ENCODE measurements around the gene SUN5. TPM values are rescaled to one million over a fixed set of nuclear protein-coding genes. Genes with fewer than 3 reads are reported as not detected.

SUN5 gene
- total and polyA plus RNA-seq, 2 donors (not counting 1 experiment from before 2014, with no cell fraction given), result not detected

DNA sequence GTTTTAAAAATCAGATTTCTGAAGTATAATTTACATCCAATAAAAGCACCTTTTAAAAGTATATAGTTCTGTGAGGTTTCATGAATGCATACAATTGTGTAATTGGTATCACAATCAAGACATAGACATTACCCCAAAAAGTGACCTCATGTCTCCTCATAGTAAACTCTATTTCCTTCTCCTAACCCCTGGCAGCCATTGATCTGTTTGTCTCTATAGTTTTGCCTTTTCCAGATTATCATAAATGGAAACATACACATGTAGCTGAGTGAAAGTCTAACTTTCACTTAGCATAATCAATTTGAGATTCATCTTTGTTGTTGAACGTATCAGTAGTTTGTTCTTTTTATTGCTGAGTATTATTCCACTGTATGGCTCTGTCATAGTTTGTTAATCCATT lies 57.6 kb downstream of the SUN5 start:
- ATAC-seq (ENCODE audit: low read depth) (no peak), DNase-seq (no peak)
- Histone ChIP-seq H3K4me2 (replicated peaks; ENCODE audit: low read depth, low read length, poor library complexity, severe bottlenecking) (no peak overlapping the region), H3K36me3 (replicated peaks in 1 of 2; ENCODE audit: control extremely low read depth in 1 of 2, control insufficient read depth in 1 of 2, extremely low read depth in 1 of 2, insufficient read depth in 2 of 2, low read length in 1 of 2) (no peaks in the 10 kb centered on the region), H3K4me3 (ENCODE audit: control extremely low read depth in 1 of 5, extremely low read depth in 1 of 5, insufficient read depth in 1 of 5, low read depth in 2 of 5, low read length in 4 of 5) (no peak overlapping the region), H3K9ac (ENCODE audit: low read length) (no peak overlapping the region), H3K27ac (ENCODE audit: low read length in 2 of 2) (no peak overlapping the region), H3K79me2 (ENCODE audit: control insufficient read depth, insufficient read depth, low read length) (no peaks in the 10 kb centered on the region), H3K27me3 (replicated peaks in 1 of 4; ENCODE audit: control extremely low read depth in 1 of 4, control insufficient read depth in 3 of 4, insufficient read depth in 4 of 4, low read length in 3 of 4) (no peaks in the 10 kb centered on the region), H4K20me1 (ENCODE audit: control insufficient read depth, insufficient read depth, low read length, poor library complexity, severe bottlenecking) (no peaks in the 10 kb centered on the region), H3K4me1 (ENCODE audit: control insufficient read depth in 2 of 2, insufficient read depth in 2 of 2, low read length in 2 of 2) (no peaks in the 10 kb centered on the region), H2AFZ (ENCODE audit: insufficient read depth, low read depth, low read length, poor library complexity, severe bottlenecking) (no peak overlapping the region), H3K9me3 (ENCODE audit: control extremely low read depth in 1 of 3, control insufficient read depth in 2 of 3, insufficient read depth in 1 of 3, low read length in 2 of 3) (peaks cover 0 to 7% (median 0%) of the 10 kb centered on the region in 3 donors)
- H3K4me3 Mint-ChIP-seq, result no peak overlapping the region
- TF ChIP-seq, protein P1, sequence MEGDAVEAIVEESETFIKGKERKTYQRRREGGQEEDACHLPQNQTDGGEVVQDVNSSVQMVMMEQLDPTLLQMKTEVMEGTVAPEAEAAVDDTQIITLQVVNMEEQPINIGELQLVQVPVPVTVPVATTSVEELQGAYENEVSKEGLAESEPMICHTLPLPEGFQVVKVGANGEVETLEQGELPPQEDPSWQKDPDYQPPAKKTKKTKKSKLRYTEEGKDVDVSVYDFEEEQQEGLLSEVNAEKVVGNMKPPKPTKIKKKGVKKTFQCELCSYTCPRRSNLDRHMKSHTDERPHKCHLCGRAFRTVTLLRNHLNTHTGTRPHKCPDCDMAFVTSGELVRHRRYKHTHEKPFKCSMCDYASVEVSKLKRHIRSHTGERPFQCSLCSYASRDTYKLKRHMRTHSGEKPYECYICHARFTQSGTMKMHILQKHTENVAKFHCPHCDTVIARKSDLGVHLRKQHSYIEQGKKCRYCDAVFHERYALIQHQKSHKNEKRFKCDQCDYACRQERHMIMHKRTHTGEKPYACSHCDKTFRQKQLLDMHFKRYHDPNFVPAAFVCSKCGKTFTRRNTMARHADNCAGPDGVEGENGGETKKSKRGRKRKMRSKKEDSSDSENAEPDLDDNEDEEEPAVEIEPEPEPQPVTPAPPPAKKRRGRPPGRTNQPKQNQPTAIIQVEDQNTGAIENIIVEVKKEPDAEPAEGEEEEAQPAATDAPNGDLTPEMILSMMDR (IDR thresholded peaks at IDR 0.05), result no peak
- no peak for TF ChIP-seq EZH2 (IDR thresholded peaks at IDR 0.05; ENCODE audit: borderline replicate concordance, insufficient read depth, low read depth, low read length, poor library complexity, severe bottlenecking)
- ChIA-PET POLR2A (no interaction called here), CTCF (no interaction called here)
- no peaks in the 10 kb centered on the region for H3K4me1 Mint-ChIP-seq
- intact Hi-C loops (cut with micrococcal nuclease), result no loop called here
- no peak overlapping the region for H3K27ac Mint-ChIP-seq
- WGBS (ENCODE audit: insufficient coverage), result no CpG with 5 or more reads among the region's 1 CpG
- H3K27me3 Mint-ChIP-seq, result peaks cover 12% of the 10 kb centered on the region
- peaks cover 3% of the 10 kb centered on the region for H3K9me3 Mint-ChIP-seq (ENCODE audit: insufficient read depth)

DNA sequence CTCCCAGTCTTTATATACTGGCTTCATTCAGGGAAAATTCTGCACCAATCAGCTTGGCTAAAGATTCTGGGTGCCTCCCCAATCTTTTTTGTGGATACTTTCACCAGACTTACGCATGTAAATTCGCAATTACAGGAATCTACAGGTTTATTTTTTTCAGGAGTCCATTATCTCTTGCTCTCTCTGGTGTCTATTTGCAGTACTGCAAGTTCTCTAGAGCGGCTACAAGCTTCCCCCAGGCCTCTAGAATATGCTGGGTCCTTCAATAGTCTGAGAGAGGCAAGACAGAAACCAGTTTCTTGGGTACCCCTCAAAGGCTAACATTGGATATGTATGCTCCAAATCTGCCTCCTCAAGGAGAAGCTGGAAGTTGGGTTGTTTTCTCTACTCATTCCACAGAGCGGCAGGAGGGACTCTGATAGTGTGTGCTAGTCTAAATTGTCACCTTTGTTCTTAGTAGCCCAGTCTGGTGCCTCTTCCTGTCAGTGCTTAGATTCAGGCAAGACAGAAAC lies 58.5 kb downstream of the SUN5 start:
- H3K27ac ChIP-seq (ENCODE audit: low read length in 2 of 2), result no peak overlapping the region
- WGBS (ENCODE audit: insufficient coverage), result 73% methylated on average over 2 of the region's 4 CpGs
- ChIA-PET CTCF (no interaction called here), POLR2A (no interaction called here)
- no peak overlapping the region for H3K4me3 ChIP-seq (ENCODE audit: control extremely low read depth in 1 of 5, extremely low read depth in 1 of 5, insufficient read depth in 1 of 5, low read depth in 2 of 5, low read length in 4 of 5)
- no peak overlapping the region for H2AFZ ChIP-seq (ENCODE audit: insufficient read depth, low read depth, low read length, poor library complexity, severe bottlenecking)
- H3K4me1 ChIP-seq (ENCODE audit: control insufficient read depth in 2 of 2, insufficient read depth in 2 of 2, low read length in 2 of 2), result no peaks in the 10 kb centered on the region
- no peaks in the 10 kb centered on the region for H3K4me1 Mint-ChIP-seq
- H3K9ac ChIP-seq (ENCODE audit: low read length), result no peak overlapping the region
- H3K27me3 Mint-ChIP-seq, result peaks cover 15% of the 10 kb centered on the region
- no peaks in the 10 kb centered on the region for H4K20me1 ChIP-seq (ENCODE audit: control insufficient read depth, insufficient read depth, low read length, poor library complexity, severe bottlenecking)
- no peak for ATAC-seq (ENCODE audit: low read depth)
- peaks cover 3% of the 10 kb centered on the region for H3K9me3 Mint-ChIP-seq (ENCODE audit: insufficient read depth)
- no peak overlapping the region for H3K4me2 ChIP-seq (replicated peaks; ENCODE audit: low read depth, low read length, poor library complexity, severe bottlenecking)
- H3K27ac Mint-ChIP-seq, result no peak overlapping the region
- DNase-seq, result no peak
- H3K36me3 ChIP-seq (replicated peaks in 1 of 2; ENCODE audit: control extremely low read depth in 1 of 2, control insufficient read depth in 1 of 2, extremely low read depth in 1 of 2, insufficient read depth in 2 of 2, low read length in 1 of 2), result no peaks in the 10 kb centered on the region
- H3K9me3 ChIP-seq (ENCODE audit: control extremely low read depth in 1 of 3, control insufficient read depth in 2 of 3, insufficient read depth in 1 of 3, low read length in 2 of 3), result peaks cover 0 to 7% (median 0%) of the 10 kb centered on the region in 3 donors
- TF ChIP-seq, protein P1 (IDR thresholded peaks at IDR 0.05), result no peak
- no peak for TF ChIP-seq EZH2 (IDR thresholded peaks at IDR 0.05; ENCODE audit: borderline replicate concordance, insufficient read depth, low read depth, low read length, poor library complexity, severe bottlenecking)
- no peak overlapping the region for H3K4me3 Mint-ChIP-seq
- intact Hi-C loops (cut with micrococcal nuclease), result no loop called here
- H3K79me2 ChIP-seq (ENCODE audit: control insufficient read depth, insufficient read depth, low read length), result no peaks in the 10 kb centered on the region
- no peaks in the 10 kb centered on the region for H3K27me3 ChIP-seq (replicated peaks in 1 of 4; ENCODE audit: control extremely low read depth in 1 of 4, control insufficient read depth in 3 of 4, insufficient read depth in 4 of 4, low read length in 3 of 4)

All from B cell (primary cell).